GM18858 (cell line): ENCODE measurements around the gene ZNF543.
A peak's percentile ranks its signal among the peaks of the same experiment; 100 is the strongest.
"Not testable (repeated sequence)": the region's sequence is repeated elsewhere in the genome, so short reads cannot be mapped to it uniquely, and the experiment has no call there.

Source experiments
- ATAC-seq: cut with Tn5 transposase; IDR thresholded peaks from one replicate; pipeline ENCODE4 v1.9.1; 2021; ENCODE audit not compliant: unreplicated experiment

Gene ZNF543

DNA sequence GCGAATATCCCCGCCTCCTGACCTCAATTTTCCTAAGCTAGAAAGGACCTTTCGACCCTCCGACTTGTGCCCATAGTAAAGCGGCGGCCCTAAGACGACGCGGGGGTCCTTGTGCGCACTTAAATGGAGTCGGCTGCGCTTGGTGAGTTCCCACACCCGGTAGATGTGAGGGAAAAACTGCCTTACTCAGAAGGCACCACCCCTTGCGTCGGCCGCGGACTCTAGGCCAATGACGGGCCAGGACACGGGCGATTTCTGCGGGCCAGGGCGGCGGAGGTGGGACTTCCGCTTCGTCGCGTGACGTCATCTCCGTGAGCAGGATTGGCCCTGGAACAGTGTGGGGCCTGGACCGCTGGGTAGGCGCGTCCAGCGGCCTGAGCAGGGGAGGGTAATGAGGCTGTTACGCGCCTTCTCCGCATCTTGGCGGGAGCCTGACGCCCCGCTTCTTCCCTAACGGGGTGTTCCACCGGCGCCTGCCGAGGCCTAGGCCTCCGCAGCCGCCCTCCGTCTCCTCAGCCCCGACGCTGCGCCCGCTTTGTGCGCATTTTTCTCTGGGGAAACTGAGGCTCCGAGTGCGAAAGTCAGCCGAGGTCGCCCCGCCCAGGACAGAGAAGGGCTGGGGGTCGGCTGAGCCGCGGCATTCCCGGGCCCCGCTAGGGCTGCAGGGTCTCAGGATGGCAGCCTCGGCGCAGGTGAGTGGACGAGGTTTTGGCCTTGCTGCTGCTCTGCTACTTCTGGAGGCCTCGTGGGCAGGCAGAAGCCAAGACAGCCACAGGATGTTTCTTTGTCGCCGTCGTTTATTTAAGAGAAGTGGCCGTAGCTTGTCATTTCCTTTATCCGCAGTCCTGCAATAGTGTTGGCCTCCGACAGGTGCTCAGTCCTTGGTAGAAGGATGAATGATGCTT lies at the start of gene ZNF543:
Gene ZNF543 (plus strand): TSS at position 293 of the 905 bp plus-strand sequence. CDS start 382 bp downstream, at position 675.
- ATAC-seq: peak; percentile 87

DNA sequence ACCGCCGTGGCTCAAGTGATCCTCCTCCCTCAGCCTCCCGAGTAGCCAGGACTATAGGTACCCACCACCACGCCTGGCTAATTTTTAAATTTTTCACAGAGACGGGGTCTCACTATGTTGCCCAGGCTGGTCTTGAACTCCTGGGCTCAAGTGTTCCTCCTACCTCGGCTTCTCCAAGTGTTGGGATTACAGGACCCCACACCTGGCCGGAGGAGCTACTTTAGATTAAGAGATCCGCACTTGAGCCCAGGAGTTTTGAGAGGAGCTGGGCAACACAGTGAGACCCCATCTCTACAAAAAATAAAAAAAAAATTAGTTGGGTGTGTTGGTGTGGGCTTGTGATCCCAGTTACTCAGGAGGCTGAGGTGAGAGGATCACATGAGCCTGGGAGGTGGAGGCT lies 49.0 kb upstream of the ZNF543 start:
- ATAC-seq: no peak

DNA sequence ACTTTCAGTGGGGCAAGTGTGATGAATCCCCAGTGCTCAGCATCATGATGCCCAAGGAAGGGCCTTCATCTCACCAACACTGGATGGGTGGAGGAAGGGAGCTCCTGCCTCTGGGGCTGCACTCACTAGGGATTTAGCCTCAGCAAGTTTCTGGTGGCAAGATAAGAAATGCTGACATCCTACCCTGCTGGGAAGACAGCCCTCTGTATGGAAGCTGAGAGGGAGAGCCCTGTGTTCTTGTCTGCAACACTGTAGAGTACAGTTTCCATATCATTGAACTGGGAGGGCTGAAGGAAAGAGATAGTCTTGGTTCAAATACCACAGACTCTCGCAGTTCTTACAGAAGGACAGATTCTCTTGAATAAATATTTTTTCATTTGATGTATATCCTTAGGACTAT lies 47.3 kb upstream of the ZNF543 start:
- ATAC-seq: no peak

DNA sequence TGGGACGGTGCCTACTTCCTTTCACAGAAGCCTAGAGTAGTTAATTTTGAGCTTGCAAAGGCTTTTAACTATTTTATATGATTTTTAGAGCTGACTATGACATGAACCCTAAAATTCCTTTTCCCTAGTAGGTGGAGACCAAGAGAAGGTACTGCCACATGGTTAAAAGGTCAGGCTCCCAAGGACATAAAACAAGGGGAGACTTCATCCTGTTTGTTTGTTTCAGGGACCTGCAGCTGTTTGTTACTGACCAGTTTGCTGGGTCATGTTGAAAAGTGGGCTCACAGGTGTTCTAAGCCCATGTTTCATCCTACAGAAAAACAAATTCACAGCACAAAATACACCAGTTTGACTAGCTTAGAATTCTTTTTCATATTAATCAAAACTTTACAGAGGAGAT lies 43.8 kb upstream of the ZNF543 start:
- no peak for ATAC-seq

DNA sequence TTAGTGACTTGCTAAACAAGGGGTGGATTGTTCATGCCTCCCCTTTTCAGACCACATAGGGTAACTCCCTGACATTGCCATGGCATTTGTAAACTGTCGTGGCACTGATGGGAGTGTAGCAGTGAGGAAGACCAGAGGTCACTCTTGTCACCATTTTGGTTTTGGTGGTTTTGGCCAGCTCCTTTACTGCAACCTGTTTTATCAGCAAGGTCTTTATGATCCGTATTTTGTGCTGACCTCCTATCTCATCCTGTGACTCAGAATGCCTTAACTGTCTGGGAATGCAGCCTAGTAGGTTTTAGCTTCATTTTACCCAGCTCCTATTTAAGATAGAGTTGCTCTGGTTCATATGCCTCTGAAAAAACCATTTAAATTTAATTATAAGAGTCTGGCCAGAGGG lies 41.8 kb upstream of the ZNF543 start:
- not testable (repeated sequence) for ATAC-seq

DNA sequence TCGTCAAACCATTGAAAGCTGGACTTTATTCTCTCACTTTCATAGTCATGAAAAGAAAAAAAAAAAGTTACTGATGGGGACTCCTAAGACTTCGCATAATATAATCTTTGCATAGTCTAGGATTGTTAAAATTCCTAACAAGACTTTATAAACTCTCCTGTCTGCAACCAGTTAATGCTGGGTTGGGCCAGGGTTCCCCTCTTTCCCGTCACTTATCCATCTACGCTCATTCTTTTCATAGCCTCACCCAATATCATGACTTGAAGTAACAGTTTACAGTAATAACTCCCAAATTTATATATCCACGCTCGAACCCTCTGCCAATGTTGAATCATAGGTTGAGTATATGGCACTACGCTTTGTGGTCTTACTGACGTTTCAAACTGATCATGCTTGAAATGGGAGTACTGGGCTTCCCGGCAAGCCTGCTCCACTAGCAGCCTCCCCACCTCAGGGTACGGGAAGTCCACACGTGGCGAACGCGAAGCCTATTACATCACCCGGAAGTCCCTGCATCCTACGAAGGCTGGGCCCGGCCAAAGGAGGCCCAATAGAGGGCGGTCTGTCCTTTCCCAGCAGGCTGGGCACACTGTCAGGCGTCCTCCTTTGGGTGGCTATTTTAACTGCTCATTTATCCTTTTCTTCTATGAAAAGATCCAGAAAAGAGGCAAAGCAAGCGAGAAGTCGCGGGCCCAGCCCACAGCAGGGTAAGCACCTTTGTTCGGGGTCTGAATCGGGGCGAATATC lies 40.7 kb upstream of the ZNF543 start:
- ATAC-seq: peak; percentile 35

DNA sequence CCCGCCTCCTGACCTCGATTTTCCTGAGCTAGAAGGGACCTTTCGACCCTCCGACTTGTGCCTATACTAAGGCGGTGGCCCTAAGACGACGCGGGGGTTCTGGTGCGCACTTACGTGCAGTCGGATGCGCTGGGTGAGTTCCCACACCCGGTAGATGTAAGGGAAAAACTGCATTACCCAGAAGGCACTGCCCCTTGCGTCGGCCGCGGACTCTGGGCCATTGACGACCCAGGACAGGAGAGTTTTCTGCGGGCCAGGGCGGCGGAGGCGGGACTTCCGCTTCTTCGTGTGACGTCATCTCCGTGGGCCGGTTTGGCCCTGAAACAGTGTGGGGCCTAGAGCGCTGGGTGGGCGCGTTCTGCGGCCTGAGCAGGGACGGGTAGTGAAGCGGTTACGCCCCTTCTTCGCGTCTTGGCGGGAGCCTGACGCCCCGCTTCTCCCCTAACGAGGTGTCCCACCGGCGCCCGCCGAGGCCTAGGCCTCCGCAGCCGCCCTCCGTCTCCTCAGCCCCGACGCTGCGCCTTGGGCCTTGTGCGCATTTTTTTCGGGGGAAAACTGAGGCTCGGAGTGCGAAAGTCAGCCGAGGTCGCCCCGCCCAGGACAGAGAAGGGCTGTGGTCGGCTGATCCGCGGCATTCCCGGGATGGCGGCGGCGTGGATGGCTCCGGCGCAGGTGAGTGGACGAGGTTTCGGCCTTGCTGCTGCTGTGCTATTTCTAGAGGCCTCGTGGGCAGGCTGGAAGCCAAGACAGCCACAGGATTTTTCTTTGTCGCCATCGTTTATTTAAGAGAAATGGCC lies 39.9 kb upstream of the ZNF543 start, which contains the start of gene ZNF460:
Gene ZNF460 (plus strand): TSS at position 321 of the 797 bp plus-strand sequence. CDS start 322 bp downstream, at position 643.
- peak; percentile 55 for ATAC-seq

DNA sequence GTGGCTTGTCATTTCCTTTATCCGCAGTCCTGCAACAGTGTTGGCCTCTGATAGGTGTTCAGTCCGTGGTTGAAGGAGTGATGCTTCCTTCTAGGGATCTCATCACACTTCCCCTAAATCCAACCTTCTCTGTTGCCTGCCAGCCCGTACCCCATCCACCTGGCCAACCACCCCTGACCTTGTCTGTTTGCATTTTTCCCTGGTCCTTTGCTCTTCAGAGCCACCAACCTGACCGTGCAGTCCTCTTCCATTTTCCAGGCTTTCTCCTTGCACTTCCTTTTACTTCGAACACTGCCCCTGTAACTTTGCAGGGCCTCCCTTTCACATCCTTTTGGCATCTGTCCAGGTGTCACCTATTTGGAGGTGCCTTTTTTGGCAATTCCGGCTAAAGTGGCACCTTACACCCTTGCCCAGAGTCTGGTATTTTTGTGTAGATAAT lies 39.3 kb upstream of the ZNF543 start:
- ATAC-seq: no peak

DNA sequence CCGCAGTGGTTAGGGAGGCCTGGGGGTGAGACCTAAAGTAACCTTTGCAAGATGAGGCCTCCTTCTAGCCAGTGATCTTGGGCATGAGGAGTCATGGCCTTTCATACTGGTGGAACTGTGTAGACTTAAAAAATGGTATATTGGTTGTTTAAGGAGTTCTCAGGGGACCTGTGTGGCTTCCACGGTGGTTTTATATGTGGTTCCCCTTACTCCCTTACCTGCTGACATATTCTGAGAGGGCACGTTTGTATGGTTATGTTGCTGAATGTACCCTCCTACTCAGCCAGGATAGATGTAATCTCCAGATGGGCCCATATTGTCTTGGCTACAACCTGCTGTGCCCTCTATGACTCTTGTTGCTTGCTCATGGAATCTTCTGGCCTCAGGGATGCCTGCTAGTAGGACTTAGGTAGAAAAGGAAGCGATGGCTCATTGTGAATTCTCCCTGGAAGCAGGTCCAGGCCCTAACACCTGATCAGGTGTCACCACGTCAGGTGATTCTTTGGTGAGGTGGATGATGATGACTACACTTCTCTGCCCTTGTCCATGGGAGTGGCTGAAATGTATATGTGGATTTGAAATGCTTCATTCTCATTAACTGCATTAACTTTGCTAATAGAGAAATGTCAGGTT lies 38.1 kb upstream of the ZNF543 start:
- ATAC-seq: no peak

DNA sequence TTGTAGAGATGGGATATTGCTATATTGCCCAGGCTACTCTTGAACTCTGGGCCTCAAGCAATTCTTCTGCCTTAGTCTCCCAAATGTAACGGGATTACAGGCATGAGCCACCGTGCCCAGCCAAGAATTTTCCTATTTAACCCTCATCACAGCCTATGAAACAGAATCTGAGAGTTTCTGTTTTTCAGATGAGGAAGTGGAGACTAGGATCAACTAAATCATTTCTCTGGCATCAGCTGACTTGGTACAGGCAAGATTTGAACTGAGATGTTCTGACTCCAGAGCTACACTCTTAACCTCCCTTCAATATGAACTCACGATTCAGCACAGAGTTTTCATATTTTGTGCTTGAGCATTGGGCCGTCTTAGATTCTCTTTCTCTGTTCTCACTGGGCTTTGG lies 31.9 kb upstream of the ZNF543 start:
- no peak for ATAC-seq

DNA sequence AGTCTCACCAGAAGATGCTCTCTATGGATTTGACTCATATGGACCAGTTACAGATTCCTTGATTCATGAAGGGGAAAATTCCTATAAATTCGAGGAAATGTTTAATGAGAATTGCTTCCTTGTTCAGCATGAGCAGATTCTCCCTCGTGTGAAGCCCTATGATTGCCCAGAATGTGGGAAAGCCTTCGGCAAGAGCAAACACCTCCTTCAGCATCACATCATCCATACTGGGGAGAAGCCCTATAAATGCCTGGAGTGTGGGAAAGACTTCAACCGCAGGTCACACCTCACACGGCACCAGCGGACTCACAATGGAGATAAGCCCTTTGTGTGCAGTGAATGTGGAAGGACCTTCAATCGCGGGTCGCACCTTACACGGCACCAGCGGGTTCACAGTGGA lies 29.3 kb upstream of the ZNF543 start:
- no peak for ATAC-seq

DNA sequence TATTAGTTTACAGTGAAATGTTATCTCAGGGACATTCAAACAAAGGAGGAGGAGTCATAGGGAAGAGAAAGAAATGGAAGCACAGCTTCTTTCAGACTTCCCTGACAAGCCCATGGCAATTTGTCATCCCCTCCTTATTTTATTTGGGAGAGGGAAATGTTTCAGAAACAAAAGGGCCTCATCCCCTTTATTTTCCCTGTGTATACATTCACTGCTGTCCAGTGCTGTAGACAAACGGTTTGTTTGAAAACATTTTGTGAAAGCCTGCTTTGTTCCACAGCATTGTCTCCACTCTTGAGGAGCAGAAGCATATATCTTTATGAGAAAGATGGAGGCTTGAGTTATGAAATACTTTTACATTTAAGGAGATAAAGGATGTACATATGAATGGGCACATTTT lies 27.7 kb upstream of the ZNF543 start:
- ATAC-seq: no peak

DNA sequence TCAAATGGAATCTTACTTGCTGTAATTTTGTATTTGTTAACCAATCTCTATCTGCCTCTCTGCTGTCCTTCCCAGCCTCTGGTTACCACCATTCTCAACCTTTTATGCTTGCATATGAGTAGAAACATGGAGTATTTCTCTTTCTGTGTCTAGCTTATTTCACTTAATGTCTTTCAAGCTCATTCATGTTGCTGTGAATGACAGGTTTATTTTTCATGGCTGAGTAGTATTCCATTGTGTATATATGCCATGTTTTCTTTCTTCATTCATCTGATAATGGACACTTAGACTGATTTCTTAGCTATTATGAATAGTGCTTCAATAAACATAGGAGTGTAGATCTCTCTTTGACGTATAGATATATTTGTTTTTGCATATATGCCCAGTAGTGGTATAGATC lies 26.6 kb upstream of the ZNF543 start:
- no peak for ATAC-seq

DNA sequence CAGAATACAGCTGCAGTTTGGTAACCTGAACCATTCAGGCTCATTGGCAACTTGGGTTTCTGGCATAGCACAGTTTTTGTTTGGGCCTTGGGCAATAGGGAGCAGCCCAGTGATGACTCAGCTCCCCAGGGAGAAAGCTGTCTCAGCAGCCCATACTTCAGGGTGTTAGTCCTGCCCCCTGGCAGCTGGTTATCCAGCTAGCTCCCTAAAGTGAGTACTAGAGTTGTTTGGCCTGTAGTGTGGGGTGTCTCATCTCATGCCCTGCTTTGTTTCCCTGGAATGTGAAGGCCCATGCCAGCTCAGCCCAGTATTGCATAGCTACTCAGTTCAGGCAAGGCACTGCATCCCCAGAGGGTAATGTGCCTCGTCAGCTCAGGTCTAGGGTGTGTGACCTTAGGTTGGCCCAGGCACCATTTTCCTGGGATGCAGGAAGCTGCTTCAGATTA lies 18.2 kb upstream of the ZNF543 start:
- no peak for ATAC-seq

DNA sequence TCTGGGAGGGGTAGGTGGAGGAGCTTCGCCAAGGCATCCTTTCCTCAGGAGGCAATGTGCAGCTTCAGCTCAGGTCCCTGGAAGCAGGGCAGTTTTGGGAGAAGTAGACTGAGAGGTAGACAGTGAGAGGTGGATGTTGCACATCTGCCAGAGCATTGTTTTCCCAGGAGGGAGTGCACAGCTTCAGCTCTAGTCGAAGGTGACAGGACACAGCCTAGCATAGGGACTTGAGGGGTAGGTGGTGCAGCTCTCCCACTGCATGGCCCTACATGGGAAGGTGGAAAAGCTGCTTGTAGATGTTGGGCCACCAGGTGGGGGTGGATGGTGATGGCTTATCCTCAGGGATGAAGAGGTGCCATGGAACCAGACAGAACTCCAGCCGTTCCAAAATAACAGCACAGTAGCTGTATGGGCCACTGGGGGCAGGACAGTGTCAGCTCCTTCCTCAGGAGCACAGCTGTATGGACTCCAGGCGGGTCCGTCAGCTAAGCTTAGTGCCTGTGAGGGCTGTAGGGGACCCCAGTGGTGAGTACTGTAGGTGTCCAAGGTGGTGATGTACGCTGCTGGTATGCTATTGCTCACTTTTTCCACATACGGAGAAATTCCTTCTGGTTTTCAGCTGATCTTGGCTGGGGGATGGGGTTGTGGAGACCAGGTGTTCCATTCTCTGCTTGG lies 17.4 kb upstream of the ZNF543 start:
- ATAC-seq: no peak

DNA sequence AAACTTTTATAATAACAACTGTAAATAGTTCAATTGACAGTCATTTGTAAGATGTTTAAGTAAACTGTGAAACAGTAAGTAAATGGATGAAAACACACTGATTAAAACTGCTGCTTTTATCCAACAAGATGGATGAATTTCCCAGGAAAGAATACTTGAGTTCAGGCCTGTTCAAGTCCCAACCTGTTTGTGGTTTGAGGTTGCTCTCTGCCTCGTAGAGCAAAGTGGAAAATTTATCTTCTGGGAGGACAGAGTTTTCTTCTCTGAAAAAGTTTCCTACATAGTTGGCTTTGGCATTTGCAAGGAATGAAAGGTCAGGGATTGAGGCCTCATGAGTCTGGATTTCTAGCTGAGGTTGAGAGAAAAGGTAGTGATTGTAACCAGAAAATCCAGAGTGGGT lies 15.2 kb upstream of the ZNF543 start:
- no peak for ATAC-seq

DNA sequence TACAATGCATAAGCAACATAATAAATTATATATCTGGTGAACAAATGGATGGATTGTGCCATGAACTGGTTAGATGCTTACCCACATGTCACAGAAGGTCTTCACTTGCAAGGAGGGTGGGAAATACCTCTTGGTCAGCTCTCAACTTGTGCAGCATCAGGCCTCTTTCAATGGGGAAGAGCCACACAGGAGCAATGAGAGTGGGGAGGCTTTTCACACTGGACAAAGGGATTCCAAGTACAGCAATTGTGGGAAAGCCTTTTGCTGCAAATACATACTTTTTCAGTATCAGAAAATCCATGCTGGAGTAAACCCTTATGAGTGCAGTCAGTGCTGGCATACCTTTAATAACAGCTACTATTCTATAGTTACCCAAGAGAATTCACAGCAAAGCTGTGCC lies 11.8 kb upstream of the ZNF543 start:
- ATAC-seq: no peak

DNA sequence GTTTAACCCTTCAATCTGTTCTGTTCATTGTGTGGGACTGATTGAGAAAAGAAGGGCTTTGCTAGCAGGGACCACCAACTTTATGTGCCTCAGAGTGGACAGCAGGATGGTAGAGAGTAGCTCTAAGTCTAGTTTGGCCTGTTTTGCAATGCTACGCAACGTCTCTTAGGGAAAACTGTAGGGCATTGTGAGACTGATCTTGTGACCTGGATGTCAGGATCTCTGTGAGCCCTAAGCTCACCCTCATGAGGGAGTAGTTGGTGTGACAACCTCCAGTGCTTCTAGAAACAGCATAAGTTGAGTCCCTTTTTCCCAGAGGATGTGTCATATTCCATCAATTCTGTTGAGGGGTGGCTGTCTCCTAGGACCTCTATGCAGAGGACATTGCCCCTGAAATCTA lies 9.5 kb upstream of the ZNF543 start:
- no peak for ATAC-seq

DNA sequence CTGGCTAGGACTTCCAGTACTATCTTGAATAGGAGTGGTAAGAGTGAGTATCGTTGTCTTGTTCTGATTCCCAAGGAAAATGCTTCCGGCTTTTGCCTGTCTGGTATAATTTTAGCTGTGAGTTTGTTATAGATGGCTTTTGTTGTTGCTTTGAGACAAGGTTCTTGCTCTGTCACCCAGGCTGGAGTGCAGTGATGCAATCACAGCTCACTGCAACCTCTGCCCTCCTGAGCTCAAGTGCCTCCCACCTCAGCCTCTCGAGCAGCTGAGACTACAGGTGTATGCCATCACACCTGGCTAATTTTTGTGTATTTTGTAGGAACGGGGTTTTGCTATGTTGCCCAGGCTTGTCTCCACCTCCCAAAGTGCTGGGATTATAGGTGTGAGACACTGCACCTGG lies 6.1 kb upstream of the ZNF543 start:
- no peak for ATAC-seq

DNA sequence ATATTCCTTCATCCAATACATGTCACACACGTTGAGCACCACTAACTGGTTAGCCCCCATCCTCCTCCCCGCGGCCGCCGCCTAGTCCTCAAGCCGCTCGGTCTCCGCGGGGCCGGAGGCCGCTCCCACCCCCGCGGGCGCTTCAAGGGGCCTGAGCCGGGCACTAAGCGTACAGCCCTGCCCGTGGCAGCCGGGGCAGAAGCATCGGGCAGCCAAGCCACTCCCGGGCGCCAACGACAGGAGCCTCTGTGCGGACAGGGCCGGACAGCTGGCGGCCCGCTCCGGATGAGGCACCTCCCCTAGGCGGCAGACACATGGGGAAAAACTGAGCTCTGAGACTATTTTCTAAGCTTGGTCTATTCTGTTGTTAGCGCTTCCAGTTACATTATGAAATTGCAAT lies 2.8 kb upstream of the ZNF543 start:
- ATAC-seq: no peak
